Limb (tissue), 2 donors: Measurements from ENCODE around the gene SLC43A2.
A peak's percentile ranks its signal among the peaks of the same experiment; 100 is the strongest.

Source experiments
- DNase-seq, 2 donors: peaks; one replicate each; pipeline ENCODE4 v3.0.0-alpha.2; 2016; ENCODE audit errors: extremely low spot score in 2 of 2

Gene SLC43A2

DNA sequence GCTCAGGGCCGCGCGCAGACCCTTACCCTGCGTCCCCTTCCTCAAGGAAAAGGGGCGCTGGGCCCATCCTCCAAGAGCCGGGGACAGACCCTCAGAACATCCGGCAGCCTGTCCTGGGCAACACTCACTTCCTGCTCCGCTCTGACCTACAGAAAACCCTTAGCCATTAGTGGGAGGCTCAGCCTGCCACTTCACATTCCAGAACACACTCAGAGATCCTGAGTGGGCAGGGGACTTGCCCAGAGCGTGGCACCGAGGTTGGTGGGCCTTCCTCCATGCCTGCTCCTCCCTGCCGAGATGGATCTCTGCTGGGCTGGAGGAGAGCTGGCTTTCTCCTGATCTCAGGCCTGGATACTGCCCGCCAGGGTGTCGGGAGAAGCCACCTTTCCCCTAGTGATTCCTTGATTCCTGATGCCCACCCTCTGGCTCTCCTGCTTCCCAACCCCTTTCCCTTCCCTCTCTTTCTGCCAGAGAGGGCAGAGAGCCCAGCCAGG lies 15.4 kb upstream of the SLC43A2 start:
- DNase-seq = no peak

DNA sequence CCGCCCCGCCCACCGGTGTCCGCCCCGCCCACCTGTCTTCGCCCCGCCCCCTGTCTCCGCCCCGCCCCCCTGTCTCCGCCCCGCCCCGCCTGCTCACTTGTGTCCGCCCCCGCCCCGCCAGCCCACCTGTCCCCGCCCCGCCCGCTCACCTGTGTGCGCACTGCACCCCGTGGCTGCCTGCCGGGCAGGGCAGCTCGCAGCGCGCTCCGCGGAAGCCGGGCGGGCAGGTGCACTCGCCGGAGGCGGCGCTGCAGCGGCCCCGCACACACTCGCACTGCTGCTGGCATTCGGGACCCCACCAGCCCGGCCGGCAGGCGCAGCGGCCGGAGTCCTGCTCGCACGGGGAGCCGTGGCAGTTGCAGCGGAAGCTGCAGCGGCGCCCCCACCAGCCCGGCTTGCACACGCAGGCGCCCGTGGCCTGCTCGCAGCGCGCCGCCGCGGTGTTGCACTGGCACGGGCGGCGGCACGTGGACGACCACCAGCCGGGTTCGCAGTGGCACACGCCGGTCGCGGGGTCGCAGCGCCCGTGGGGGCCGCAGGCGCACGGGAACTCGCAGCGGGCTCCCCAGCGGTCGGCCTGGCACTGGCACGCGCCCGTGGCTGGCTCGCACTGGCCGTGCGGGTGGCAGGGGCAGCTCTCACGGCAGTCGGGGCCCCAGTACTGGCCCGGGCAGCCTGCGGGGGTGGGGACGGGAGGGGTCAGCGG lies 14.8 kb upstream of the SLC43A2 start:
- peak in 1 of 2 donors; percentile 68 for DNase-seq

DNA sequence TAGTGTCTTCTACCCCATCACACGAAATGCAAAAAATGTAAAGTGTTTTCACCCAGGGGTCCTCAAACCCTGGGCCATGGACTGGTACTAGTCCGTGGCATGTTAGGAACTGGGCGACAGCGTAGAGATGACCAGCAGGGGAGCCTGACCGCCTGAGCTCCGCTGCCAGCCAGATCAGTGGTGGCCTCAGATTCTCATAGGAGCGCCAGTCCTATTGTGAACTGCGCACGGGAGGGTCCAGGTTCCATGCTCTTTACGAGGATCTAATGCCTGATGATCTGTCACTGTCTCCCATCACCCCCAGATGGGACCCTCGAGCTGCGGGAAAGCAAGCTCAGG lies 12.4 kb upstream of the SLC43A2 start:
- DNase-seq = no peak

DNA sequence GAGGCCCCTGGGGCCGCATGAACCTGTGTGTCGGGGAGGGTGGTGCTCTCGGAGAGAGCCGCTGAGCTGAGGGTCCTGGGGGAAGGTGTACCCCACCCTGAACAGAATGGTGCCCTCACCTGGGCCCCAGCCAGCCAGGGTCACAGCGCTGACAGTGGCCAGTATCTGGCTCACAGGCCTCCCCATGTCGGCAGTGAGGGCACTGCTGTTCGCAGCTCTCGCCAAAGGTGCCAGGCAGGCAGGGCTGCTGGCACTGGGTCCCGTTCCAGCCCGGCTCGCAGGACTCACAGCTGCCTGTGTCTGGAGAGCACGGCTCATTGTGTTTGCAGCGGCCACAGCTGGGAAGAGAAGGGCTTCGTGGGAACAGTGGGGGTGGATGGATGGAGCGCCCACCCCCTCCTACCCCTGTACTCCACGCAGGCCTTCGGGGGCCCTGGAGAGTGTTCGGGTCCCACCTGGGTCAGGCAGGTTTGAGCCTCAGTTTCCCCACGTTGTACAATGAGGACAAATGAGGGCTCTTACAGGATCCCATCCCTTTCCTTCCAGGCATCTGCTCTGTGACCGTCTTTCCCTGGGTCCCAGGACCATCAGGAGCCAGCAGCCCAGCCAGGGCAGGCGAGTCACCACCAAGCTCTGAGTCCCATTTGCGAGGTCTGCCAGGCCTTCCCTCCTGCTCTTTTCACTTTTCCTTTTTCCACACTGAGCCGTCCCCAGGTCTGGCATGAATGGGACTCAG lies 11.9 kb upstream of the SLC43A2 start:
- DNase-seq = no peak

DNA sequence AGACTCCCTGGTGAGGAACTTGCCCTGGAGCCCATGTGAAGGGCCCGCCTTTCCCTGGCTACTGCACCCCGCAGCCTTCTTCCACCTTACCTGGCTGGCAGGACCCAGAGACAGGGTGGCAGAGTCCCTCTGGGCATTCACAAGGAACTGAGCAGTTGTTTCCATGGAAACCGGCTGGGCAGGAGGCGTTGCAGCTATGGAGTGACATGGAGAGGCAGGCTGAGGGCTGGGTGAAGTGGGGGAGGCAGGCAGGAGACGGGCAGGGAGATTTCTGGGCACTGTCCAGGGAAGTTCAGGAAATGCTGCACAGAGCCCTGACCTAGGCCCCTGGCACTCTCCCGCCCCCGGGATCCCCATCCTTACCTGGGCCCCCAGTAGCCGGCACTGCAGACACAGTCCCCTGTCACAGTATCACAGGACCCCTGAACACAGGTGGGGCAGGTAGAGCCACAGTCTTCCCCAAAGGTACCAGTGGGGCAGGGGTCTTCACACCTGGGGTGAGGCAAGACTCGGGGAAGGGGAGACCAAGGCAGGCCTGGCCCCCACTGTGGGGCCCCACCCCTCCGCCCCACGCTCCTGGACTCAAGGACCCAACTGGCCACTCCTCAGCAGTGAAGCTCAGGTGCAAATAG lies 11.0 kb upstream of the SLC43A2 start:
- DNase-seq = no peak

DNA sequence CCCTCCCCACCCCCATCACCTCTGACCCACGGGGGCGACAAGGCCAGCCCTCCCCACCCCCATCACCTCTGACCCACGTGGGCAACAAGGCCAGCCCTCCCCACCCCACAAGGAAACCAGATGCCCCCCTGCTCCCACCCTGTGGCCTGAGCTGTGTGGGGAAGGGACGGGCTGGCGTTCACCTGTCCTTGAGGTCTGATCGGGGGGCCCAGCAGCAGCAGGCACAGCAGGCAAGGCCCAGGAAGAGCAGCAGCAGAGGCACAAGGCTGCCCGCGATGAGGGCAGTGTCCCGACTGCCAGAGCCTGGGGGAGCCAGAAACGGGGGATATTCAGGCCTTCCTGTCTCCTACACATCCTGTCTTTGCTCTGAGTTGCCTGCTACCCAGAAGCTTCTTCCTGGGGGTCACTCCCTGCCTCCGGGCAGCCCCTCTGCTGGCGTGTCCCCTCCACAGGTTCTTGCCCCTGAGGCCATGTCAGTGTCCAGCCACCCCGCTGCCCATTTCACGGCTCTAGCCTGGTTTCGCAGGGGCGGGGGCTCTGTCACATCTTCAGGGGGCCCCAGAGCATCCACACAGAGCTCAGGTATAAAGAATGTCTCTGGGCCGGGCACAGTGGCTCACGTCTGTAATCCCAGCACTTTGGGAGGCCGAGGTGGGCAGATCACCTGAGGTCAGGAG lies 10.1 kb upstream of the SLC43A2 start:
- no peak for DNase-seq

DNA sequence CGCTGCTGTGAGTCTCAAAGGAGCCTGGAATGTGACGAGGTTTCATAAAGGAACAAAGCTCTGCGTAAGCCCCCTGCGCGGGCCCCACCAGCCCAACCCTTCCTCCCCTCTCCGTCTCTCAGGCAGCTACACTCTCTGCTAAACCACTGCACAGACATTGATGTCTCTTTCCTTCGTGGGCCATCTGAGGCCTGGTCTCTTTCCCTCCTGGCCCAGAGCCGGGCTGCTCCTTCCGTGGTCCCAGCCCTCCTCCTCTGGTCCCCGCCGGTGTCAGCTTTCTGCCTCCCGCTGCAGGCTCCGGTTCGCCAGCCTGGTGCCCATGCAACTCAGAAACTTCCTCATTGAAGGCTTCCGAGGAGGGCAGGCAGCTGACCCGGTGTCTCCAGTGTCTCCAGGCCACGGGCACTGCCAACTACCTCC lies 9.5 kb upstream of the SLC43A2 start:
- peak in 1 of 2 donors; percentile 76 for DNase-seq

DNA sequence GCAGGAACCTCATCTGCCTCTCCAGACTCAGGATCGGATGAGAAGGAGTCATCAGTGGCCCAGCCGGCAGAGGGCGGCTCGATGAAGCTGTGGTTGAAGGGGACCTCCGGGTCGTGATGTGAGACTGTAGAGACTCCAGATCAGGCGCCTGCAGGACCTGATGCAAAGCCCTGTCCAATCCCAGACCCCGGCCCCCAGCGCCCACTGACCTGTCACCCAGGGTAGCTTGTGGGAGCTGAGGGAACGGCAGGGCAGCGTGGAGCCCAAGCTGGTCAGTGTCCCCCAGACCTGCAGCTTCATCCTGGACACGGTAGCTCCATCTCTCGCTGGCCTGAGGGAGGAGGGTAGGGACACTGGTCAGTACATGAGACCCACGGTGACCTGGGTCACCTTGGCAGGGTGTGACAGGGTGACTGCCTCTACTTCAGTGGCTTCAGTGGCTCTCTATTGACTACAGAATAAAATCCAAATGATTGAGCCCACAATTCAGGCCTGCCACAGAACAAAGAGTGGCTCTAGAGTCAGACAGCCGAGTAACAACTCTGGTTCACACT lies 8.2 kb upstream of the SLC43A2 start:
- no peak for DNase-seq

DNA sequence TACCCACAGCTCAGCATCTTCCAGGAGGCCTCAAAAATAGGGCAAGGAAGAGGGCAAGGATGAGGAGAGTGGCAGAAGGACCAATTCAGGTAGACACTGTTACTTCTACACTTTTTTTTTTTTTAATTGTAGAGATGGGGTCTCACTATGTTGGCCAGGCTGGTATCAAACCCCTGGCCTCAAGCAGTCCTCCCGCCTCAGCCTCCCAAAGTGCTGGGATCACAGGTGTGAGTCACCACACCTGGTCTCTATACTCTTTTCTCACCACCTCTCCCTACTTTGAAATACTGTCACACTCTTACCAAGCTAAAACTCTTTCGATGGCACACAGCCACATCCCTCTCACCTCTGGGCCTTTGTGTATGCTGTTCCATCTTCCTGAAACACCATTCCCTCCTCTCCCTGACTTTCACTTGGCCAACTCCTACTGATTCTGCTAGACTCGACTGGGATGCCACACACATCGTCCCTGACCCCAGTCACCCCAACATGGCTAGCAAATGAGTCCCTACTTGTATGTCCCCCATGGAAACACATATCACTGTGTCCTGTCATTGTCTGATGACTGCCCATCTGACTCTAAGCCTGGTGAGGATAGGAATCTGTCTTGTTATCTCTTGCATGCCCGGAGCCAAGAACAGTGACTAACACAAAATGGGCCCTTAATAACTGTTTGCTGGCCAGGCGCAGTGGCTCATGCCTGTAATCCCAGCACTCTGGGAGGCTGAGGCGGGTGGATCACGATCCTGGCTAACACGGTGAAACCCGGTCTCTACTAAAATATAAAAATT lies 7.2 kb upstream of the SLC43A2 start:
- no peak for DNase-seq

DNA sequence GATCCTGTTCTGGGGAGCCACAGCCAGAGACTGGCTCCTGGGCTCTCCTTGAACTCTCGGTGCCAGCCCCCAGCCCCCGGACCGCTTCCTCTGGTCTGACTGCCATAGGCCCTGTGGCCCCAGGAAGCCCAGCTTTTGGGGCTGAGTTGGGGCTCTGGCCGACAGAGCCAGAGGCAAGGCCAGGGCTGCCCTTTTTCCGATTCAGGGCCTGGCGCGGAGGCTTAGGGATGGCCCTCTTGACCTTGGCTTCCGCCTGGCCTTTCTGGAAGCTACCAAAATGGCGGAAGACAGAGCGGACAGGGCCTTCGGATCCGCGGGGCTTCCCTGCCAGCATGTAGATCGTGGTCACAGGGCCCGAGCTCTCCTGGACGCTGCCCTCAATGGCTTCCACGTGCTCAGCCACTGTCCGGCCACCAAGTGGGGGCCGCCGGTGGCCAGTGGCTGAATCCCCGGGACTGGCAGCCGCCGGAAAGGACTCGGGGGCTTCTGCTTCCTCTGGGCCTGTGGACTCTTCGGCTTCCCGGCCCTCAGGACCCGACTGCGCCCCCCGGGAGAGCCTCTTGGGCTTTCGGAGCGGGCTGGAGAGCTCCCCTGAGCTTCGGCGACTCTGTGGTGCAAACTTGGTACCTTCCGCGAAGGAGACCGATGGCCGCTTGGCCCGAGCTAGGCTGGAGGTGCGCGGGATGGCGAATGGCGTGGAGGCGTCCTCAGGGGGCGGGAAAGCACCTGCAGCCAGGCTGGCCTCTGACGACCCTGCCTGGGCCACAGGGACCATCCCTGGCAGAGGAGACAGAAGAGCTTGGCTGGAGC lies 6.4 kb upstream of the SLC43A2 start:
- DNase-seq = no peak

DNA sequence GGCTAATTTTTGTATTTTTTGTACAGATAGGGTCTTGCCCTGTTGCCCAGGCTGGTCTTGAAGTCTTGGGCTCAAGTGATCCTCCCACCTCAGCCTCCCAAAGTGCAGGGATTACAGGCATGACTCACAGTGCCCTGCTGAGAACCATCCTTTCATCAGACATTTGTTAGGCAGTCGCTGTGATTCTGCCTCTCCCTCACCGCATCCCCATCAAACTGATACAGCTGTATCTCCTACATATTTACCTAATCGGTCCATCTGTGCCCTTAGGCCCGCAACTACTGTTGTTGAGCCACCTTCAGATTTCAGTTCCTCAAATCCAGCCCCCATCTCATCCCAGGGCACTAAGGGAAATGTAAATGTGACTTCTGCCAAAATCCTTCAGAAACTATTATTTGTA lies 2.0 kb upstream of the SLC43A2 start:
- DNase-seq = no peak

DNA sequence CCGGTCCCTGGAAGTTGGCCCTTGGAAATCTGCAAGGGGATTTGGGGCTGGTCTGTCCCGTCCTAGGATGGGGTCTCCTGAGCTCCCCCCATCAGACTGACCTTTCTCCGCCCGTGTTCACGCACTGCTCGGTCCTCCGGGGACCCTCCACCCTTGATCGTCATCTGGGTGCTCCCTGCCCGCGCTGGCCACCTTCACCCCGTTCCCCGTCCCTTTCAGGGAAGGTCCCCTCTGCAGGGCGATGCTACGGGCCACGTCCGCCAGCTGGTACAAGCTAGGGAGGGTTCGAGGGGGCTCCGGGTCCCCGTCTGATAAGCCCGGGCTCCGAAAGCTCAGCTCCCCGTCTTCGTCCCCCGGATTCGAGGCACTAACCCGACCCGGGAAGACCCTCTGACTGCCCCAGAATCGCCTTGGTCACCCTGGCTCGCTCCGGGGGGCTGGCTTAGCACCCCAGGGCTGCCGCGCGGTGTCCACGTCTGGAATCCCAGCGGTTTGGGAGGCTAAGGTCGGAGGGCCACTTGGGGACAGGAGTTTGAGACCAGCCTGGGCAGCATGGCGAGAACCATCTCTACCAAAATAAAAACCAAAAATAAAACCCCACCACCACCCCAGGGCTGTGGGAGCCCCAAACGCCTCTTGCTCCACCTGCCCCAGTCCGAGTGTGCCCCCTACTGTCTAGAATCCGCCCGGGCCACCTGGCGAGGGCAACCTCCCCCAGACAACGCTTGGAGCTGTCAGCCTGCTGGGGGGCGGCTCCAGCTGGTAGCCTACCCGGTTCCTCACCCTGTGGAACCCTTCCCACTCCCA lies 1.1 kb upstream of the SLC43A2 start:
- DNase-seq = peak in 1 of 2 donors; percentile 55

DNA sequence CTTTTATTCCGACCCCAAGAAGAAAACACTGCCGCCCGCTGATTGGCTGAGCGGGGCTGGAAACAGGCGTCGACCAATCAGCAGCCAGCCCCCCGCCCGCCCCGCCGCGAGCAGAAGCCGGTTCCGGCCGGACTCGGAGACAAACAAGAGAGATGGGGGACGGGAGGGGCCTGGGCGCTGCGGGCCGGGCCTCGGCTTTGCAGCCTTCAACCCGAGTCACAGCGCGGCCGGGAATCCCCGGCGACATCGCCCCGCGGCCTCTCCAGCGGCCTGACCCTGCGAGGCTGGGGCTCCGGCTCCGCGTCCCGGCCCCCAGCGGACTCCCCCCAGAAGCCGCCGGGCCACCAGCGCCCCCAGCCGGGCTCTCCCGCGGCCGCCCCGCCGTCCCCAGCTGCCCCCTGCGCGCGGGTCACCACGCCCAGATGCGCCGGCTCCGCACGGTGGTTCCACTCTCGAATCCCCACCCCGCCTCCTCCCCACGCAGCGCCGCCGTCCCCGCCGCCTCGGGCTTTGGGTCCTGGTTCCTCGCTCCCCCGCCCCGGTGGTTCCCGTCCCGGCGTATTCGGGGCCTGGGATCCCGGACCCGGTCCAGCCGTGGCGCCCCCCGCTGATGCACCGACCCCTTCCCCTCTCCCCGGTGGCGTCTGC lies 346 bp upstream of the SLC43A2 start:
- DNase-seq = peak in 1 of 2 donors; percentile 87

DNA sequence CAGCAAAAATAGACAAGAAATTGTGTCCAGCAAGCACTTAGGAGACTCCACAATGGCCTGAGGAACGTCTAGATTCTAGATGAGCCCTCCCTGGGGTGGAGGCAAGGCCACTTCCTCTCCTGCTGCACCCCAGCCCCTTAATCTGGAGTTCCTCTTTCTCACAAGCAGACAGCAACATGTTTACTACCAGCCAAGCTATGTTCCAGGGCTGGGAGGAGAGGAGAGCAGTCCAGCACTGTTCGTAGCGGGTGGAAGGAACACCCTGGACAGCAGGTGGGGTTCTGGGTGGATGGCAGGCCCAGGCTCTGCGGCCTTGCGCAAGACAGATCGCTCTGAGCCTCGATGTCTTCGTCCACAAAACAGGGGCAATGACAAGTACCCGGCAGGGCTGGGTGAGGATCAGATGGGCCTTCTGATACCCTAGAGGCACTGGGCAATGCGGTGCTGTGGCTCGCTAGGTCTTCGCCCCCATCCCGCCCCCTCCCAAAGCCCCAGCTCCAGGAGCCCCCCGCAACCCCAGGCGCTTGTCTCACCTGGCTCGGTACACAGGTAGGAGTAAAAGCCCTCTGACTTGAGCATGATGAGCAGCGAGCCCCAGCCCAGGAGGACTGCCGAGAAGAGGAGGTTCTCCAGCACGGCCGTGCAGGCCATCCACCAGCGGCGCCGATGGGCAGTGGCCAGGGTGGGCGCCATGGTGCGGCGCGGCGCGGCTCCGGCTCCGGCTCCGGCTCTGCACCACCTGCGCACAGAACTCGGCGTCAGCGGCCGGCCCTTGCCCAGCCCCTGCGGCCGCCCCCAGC lies 1.3 kb downstream of the SLC43A2 start:
- DNase-seq = no peak

DNA sequence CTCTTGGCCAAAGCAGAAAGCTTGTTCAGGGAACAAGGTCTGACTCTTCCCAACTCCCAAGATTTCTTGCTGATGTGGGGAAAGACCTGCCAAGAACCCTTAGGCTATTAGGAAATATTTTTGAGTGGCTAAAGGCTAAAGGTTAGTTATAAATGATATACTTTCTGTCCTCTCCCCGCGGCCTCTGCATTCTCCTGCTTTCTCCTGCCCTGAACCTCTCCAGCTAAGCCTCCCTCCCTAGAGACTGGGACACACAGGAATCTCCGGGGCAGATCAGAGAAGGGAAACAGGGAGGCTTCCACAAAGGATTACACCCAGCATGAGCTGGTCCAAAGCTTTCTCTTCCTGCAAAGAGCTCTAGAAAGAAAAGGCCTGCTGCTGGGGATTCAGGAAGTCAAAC lies 2.3 kb downstream of the SLC43A2 start:
- DNase-seq = no peak

DNA sequence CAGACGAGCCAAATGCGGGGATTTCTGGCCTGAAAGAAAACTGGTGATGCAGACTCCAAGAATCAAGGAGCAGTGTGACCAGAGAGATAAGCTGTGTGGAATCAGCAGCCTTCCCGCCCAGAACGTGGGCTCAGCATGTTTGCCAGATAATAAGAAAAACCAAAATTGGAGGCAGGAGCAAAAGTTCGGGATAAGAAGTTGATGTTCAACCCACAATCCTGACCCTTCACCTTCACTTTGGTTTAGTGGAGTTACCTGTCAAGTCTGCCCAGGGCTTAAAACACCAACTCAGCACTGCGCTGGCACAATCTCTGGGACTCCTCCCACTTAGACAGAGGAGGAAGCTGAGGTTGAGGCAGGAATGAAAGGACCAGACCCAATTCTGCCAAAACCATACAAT lies 3.1 kb downstream of the SLC43A2 start:
- no peak for DNase-seq

DNA sequence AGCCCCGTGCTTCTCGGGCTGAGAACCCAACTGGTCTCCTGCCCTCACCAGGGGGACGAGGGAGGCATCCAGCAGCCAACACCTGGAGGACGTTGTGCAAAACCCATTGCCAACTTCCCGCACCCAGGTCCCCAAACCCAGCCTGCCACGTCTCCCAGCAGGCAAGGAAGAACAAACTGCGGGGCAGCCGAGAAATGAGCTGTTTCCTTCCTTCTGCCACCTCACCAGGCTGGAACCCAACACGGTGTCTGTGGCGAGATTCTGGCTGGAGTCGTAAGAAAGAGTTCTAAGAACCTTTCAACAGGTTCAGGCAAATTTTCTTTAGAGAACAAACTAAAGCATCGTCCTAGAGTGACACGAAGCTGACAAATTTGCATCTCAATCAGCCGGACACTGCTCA lies 3.6 kb downstream of the SLC43A2 start:
- DNase-seq = no peak

DNA sequence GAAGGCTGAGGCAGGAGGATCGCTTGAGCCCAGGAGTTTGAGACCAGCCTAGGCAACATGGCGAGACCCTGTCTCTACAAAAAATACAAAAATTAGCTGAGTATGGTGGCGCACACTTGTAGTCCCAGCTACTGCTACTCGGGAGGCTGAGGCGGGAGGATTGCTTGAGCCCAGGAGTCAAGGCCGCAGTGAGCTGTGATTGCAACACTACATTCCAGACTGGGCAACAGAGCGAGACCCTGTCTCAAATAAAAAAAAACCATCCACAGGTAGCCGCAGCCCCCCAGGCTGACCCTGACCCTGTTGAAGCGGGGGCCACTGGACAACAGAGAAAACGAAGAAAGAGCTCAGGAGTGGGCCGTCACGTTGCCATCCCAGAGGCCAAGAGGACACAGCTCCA lies 4.0 kb downstream of the SLC43A2 start:
- DNase-seq = no peak
